ENCODE data around the gene PPP1CA. TPM values are rescaled to one million over a fixed set of nuclear protein-coding genes. Genes with fewer than 3 reads are reported as not detected.

The PPP1CA gene
- total RNA-seq, 1 donor, result 169 TPM

GRCh38 chr11:67435727-67436458, 34.2 kb upstream of the PPP1CA start:
- no peak for TF ChIP-seq CTCF (IDR thresholded peaks at IDR 0.05; ENCODE audit: extremely low read depth, low read depth, low read length)
- peaks cover 32% of the 10 kb centered on the region for H3K36me3 ChIP-seq (ENCODE audit: insufficient read depth, low read length)

GRCh38 chr11:67435031-67435726, 33.5 kb upstream of the PPP1CA start:
- Histone ChIP-seq H3K4me1 (ENCODE audit: insufficient read depth, low read length) (no peaks in the 10 kb centered on the region), H3K27me3 (ENCODE audit: insufficient read depth, low read length) (no peaks in the 10 kb centered on the region), H3K36me3 (ENCODE audit: insufficient read depth, low read length) (peaks cover 34% of the 10 kb centered on the region), H3K9me3 (ENCODE audit: low read depth, low read length) (no peaks in the 10 kb centered on the region), H2AFZ (ENCODE audit: low read length) (no peak overlapping the region), H3K4me2 (ENCODE audit: insufficient read depth, low read length) (no peak overlapping the region), H4K20me1 (ENCODE audit: insufficient read depth, low read length) (peaks cover 2% of the 10 kb centered on the region), H3K27ac (ENCODE audit: low read depth, low read length) (no peak overlapping the region), H3K4me3 (ENCODE audit: insufficient read depth, low read length) (no peak overlapping the region), H3K79me2 (ENCODE audit: insufficient read depth, low read length) (peaks cover 7% of the 10 kb centered on the region)
- DNase-seq (ENCODE audit: insufficient read length, low spot score, missing footprints), result no peak
- no peak for TF ChIP-seq CTCF (IDR thresholded peaks at IDR 0.05; ENCODE audit: extremely low read depth, low read depth, low read length)

More at GRCh38 chr11:67435727-67436458, 34.2 kb upstream of the PPP1CA start:
- no peaks in the 10 kb centered on the region for H3K27me3 ChIP-seq (ENCODE audit: insufficient read depth, low read length)
- H3K9me3 ChIP-seq (ENCODE audit: low read depth, low read length), result no peaks in the 10 kb centered on the region
- DNase-seq (ENCODE audit: insufficient read length, low spot score, missing footprints), result no peak
- no peak overlapping the region for H3K27ac ChIP-seq (ENCODE audit: low read depth, low read length)
- H3K4me1 ChIP-seq (ENCODE audit: insufficient read depth, low read length), result no peaks in the 10 kb centered on the region
- H3K4me3 ChIP-seq (ENCODE audit: insufficient read depth, low read length), result no peak overlapping the region
- no peak overlapping the region for H3K4me2 ChIP-seq (ENCODE audit: insufficient read depth, low read length)
- peaks cover 4% of the 10 kb centered on the region for H4K20me1 ChIP-seq (ENCODE audit: insufficient read depth, low read length)
- H2AFZ ChIP-seq (ENCODE audit: low read length), result no peak overlapping the region
- H3K79me2 ChIP-seq (ENCODE audit: insufficient read depth, low read length), result peaks cover 2% of the 10 kb centered on the region

- Histone ChIP-seq H3K4me2 (ENCODE audit: insufficient read depth, low read length) (no peak overlapping the region), H3K79me2 (ENCODE audit: insufficient read depth, low read length) (peaks cover 14% of the 10 kb centered on the region), H3K9me3 (ENCODE audit: low read depth, low read length) (no peaks in the 10 kb centered on the region), H3K36me3 (ENCODE audit: insufficient read depth, low read length) (peaks cover 38% of the 10 kb centered on the region), H3K4me3 (ENCODE audit: insufficient read depth, low read length) (no peak overlapping the region), H3K4me1 (ENCODE audit: insufficient read depth, low read length) (peaks cover 2% of the 10 kb centered on the region), H4K20me1 (ENCODE audit: insufficient read depth, low read length) (no peaks in the 10 kb centered on the region), H3K27ac (ENCODE audit: low read depth, low read length) (no peak overlapping the region), H2AFZ (ENCODE audit: low read length) (no peak overlapping the region), H3K27me3 (ENCODE audit: insufficient read depth, low read length) (no peaks in the 10 kb centered on the region)
- TF ChIP-seq CTCF (IDR thresholded peaks at IDR 0.05; ENCODE audit: extremely low read depth, low read depth, low read length), result no peak
- no peak for DNase-seq (ENCODE audit: insufficient read length, low spot score, missing footprints)
Observed at GRCh38 chr11:67434395-67434881, 32.8 kb upstream of the PPP1CA start.
